ENCODE data around the gene PLVAP. TPM values are rescaled to one million over a fixed set of nuclear protein-coding genes. Genes with fewer than 3 reads are reported as not detected.

Gene PLVAP
- total and polyA plus RNA-seq, 2 donors from 2014 or later = 148 to 195 TPM

DNA sequence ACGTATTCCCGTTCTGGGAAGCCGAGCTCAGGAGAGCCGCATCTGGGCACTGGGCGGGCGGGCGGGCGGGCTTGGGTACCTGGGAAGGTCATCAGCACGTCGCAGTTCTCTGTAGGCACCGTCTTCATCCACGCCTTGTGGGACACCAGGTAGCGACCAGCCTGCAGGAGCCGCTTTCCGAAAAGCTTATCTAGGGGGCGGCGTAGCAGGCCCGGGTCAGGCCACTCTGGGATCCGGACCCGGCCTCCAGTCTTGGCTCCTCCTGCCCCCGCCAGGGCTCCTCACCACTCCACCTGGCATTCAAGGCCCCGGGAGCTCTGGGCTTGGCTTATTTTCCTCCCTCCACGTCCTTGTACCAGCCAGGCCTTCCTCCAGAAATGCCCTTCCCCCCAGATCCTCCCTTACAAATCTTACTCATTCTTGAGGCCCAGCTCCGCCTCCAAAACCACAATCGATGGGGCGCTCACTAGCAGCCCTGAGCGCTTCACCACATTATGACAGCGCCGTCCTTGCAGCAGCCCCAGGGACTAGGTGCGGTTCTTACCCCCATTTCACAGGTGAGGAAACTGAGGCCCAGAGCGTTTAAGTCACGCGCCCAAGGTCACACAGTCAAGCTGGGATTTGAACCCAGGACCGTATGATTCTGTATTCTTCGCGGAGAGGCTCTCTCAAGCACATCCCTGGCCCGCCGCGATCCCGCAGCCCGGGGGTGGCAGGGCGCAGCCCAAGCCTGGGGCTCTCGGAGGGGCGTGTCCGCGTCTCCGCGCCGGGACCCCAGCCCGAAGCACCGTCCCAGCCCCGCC lies 43.3 kb downstream of the PLVAP start:
- Histone ChIP-seq H3K4me3 (ENCODE audit: low read length in 3 of 3) (peak overlapping the region; percentile 50 to 61 (median 56)), H3K27me3 (ENCODE audit: control insufficient read depth, insufficient read depth, low read length) (no peaks in the 10 kb centered on the region), H3K27ac (ENCODE audit: low read depth in 2 of 2, low read length in 2 of 2) (no peak overlapping the region), H3K4me1 (ENCODE audit: control insufficient read depth in 2 of 3, insufficient read depth in 2 of 3, low read depth in 1 of 3, low read length in 3 of 3) (peaks cover 0 to 24% (median 0%) of the 10 kb centered on the region in 3 donors), H3K9ac (ENCODE audit: low read length in 3 of 3) (peak overlapping the region in 2 of 3 donors; percentile 54 to 60), H3K9me3 (ENCODE audit: control insufficient read depth in 2 of 3, insufficient read depth in 1 of 3, low read length in 3 of 3) (no peaks in the 10 kb centered on the region), H3K36me3 (ENCODE audit: control insufficient read depth in 2 of 3, insufficient read depth in 3 of 3, low read length in 3 of 3) (no peaks in the 10 kb centered on the region)
- FAIRE-seq (no peak), DNase-seq (no peak)
- TF ChIP-seq, protein P1, sequence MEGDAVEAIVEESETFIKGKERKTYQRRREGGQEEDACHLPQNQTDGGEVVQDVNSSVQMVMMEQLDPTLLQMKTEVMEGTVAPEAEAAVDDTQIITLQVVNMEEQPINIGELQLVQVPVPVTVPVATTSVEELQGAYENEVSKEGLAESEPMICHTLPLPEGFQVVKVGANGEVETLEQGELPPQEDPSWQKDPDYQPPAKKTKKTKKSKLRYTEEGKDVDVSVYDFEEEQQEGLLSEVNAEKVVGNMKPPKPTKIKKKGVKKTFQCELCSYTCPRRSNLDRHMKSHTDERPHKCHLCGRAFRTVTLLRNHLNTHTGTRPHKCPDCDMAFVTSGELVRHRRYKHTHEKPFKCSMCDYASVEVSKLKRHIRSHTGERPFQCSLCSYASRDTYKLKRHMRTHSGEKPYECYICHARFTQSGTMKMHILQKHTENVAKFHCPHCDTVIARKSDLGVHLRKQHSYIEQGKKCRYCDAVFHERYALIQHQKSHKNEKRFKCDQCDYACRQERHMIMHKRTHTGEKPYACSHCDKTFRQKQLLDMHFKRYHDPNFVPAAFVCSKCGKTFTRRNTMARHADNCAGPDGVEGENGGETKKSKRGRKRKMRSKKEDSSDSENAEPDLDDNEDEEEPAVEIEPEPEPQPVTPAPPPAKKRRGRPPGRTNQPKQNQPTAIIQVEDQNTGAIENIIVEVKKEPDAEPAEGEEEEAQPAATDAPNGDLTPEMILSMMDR (IDR thresholded peaks at IDR 0.05; ENCODE audit: borderline replicate concordance, extremely low read depth, insufficient read depth) = no peak
- intact Hi-C loops (cut with DNase I) = loop anchor here (10.0 kb wide), 1 partner anchor 131 kb away; the partner anchor contains the start of gene NXNL1

DNA sequence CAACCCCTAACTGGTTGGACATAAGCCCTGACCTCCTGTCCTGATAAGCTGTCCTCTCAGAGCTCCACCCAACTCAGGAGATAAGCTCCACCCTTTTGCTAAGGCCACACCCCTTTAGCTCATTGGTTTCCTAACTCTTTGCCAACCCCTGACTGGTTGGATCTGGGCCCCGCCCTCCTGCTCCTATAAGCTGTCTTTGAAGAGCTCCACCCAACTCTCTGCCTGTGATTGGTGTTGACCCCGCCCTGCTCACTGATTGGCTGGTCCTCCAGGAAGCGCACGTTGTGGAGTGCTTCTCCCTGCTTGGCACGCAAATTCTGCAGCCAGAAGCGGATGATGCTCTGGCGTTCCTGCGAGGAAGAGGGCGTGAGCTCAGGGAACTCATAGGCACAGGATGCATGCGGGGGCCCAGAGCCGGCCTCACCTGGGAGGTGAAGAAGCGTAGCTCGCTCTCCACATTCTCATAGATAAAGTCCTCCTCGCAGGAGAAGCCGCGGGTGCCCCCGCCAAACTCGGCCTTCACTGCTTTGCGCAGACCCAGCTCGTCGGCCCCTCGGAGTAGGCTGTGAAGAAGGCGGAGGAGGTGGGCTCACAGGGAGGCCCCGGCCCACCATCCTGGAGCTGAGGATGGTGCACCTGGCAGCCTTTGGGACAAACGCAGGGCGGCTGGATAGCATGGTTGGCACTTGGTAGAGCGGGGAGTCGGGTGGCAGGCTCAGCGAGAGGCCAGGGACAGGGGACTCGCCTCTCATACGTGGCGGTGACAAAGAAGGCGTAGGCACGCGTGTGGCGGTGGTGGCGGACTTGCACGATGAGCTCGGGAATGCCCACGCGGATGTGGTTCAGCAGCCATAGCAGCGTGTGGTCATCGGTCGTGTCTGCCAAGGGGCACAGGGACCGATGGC lies 44.2 kb downstream of the PLVAP start:
- H3K4me3 ChIP-seq (ENCODE audit: low read length in 3 of 3) = no peak overlapping the region
- intact Hi-C loops (cut with DNase I) = loop anchor here (10.0 kb wide), 1 partner anchor 132 kb away; the partner anchor contains the start of gene NXNL1
- peaks cover 0 to 17% (median 0%) of the 10 kb centered on the region in 3 donors for H3K4me1 ChIP-seq (ENCODE audit: control insufficient read depth in 2 of 3, insufficient read depth in 2 of 3, low read depth in 1 of 3, low read length in 3 of 3)
- peak in 2 of 5 donors; percentile 59 to 88 for DNase-seq
- TF ChIP-seq, protein P1 (IDR thresholded peaks at IDR 0.05; ENCODE audit: borderline replicate concordance, extremely low read depth, insufficient read depth) = no peak
- H3K9me3 ChIP-seq (ENCODE audit: control insufficient read depth in 2 of 3, insufficient read depth in 1 of 3, low read length in 3 of 3) = no peaks in the 10 kb centered on the region
- H3K27ac ChIP-seq (ENCODE audit: low read depth in 2 of 2, low read length in 2 of 2) = no peak overlapping the region
- no peak for FAIRE-seq
- H3K27me3 ChIP-seq (ENCODE audit: control insufficient read depth, insufficient read depth, low read length) = no peaks in the 10 kb centered on the region
- H3K9ac ChIP-seq (ENCODE audit: low read length in 3 of 3) = no peak overlapping the region
- H3K36me3 ChIP-seq (ENCODE audit: control insufficient read depth in 2 of 3, insufficient read depth in 3 of 3, low read length in 3 of 3) = no peaks in the 10 kb centered on the region

DNA sequence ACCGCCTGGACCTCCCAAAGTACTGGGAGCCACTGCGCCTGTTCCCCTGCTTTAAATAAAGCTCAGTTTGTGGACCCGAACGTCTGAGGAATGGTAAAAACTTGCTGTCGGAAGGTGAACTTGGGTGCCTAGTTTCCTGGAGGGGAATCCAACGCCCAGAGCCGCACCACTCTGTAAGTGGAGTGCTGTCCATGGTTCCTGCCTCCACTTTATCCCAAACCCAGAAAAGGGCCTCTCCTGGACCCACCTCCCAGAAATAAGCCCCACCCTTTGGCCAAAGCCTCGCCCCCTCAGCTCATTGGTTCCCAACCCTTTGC lies 44.8 kb downstream of the PLVAP start:
- Histone ChIP-seq H3K4me3 (ENCODE audit: low read length in 3 of 3) (no peak overlapping the region), H3K4me1 (ENCODE audit: control insufficient read depth in 2 of 3, insufficient read depth in 2 of 3, low read depth in 1 of 3, low read length in 3 of 3) (peaks cover 0 to 13% (median 0%) of the 10 kb centered on the region in 3 donors), H3K36me3 (ENCODE audit: control insufficient read depth in 2 of 3, insufficient read depth in 3 of 3, low read length in 3 of 3) (no peaks in the 10 kb centered on the region), H3K27me3 (ENCODE audit: control insufficient read depth, insufficient read depth, low read length) (no peaks in the 10 kb centered on the region), H3K27ac (ENCODE audit: low read depth in 2 of 2, low read length in 2 of 2) (no peak overlapping the region), H3K9me3 (ENCODE audit: control insufficient read depth in 2 of 3, insufficient read depth in 1 of 3, low read length in 3 of 3) (no peaks in the 10 kb centered on the region), H3K9ac (ENCODE audit: low read length in 3 of 3) (no peak overlapping the region)
- FAIRE-seq (no peak), DNase-seq (no peak)
- intact Hi-C loops (cut with DNase I) = loop anchor here (10.0 kb wide), 1 partner anchor 132 kb away; the partner anchor contains the start of gene NXNL1
- TF ChIP-seq, protein P1 (IDR thresholded peaks at IDR 0.05; ENCODE audit: borderline replicate concordance, extremely low read depth, insufficient read depth) = no peak

All from kidney (tissue), 14 donors.